OCI-LY1 (cell line): ENCODE data around the gene LTF.

Experiments used
- H2AFZ ChIP-seq: fragments of 200-600 bp; sonication (generic), shearing (Covaris generic); 2 replicates; pipeline ENCODE4 v1.6.0; 2014; ENCODE audit warnings: antibody characterized with exemption, mild to moderate bottlenecking, low read length
- H3F3A ChIP-seq: fragments of 200-600 bp; sonication (generic), shearing (Covaris generic); 2 replicates; pipeline ENCODE4 v1.6.0; 2014; ENCODE audit warnings: mild to moderate bottlenecking, antibody characterized with exemption, low read length, moderate library complexity; ENCODE audit not compliant: insufficient read depth
- H3K27ac ChIP-seq: fragments of 200-600 bp; sonication (generic); 2 replicates; pipeline ENCODE4 v1.5.1; 2014; ENCODE audit warnings: low read length, mixed run types, mild to moderate bottlenecking, low read depth; ENCODE audit not compliant: poor library complexity, severe bottlenecking
- H3K27me3 ChIP-seq: fragments of 200-600 bp; sonication (generic); 2 replicates; pipeline ENCODE4 v1.6.0; 2014; ENCODE audit warnings: antibody characterized with exemption, mild to moderate bottlenecking, low read length, moderate library complexity; ENCODE audit not compliant: insufficient read depth
- H3K36me3 ChIP-seq: fragments of 200-600 bp; sonication (generic); 2 replicates; pipeline ENCODE4 v1.6.1; 2014; ENCODE audit warnings: mild to moderate bottlenecking, antibody characterized with exemption, low read length, moderate library complexity, mixed read lengths; ENCODE audit not compliant: insufficient read depth
- H3K4me1 ChIP-seq: fragments of 200-600 bp; sonication (generic); 2 replicates; pipeline ENCODE4 v1.5.1; 2014; ENCODE audit warnings: mild to moderate bottlenecking, low read length, moderate library complexity; ENCODE audit not compliant: insufficient read depth, severe bottlenecking
- H3K4me2 ChIP-seq: fragments of 200-600 bp; sonication (generic), shearing (Covaris generic); 2 replicates; pipeline ENCODE4 v1.6.1; 2014; ENCODE audit warnings: low read length
- H3K4me3 ChIP-seq: fragments of 200-600 bp; sonication (generic); 2 replicates; pipeline ENCODE4 v1.5.1; 2014; ENCODE audit warnings: low read length, low read depth, mild to moderate bottlenecking, mixed read lengths; ENCODE audit not compliant: poor library complexity, severe bottlenecking
- H3K79me2 ChIP-seq: fragments of 200-600 bp; shearing (Covaris generic); 2 replicates; pipeline ENCODE4 v1.6.1; 2016; ENCODE audit warnings: mixed run types, low read length, mixed read lengths; ENCODE audit not compliant: insufficient read depth
- H3K9ac ChIP-seq: fragments of 200-600 bp; sonication (generic), shearing (Covaris generic); 2 replicates; pipeline ENCODE4 v1.6.1; 2014; ENCODE audit warnings: mild to moderate bottlenecking, low read length, mixed read lengths
- H3K9me2 ChIP-seq: fragments of 200-600 bp; sonication (generic), shearing (Covaris generic); 2 replicates; pipeline ENCODE4 v1.6.1; 2014; ENCODE audit warnings: low read depth, mild to moderate bottlenecking, low read length, mixed read lengths
- H3K9me3 ChIP-seq: fragments of 200-600 bp; shearing (Covaris generic); 2 replicates; pipeline ENCODE4 v1.6.1; 2014; ENCODE audit warnings: low read length, mixed read lengths
- H4K20me1 ChIP-seq: fragments of 200-600 bp; sonication (generic), shearing (Covaris generic); 2 replicates; pipeline ENCODE4 v1.6.0; 2016; ENCODE audit warnings: mild to moderate bottlenecking, low read length; ENCODE audit not compliant: insufficient read depth
- CTCF ChIP-seq: fragments of 200-600 bp; sonication (generic), shearing (Covaris generic); IDR thresholded peaks from 2 replicates; pipeline ENCODE4 v1.5.1; 2017; ENCODE audit warnings: mild to moderate bottlenecking, antibody characterized with exemption, low read length, moderate library complexity, mixed read lengths
- EZH2 ChIP-seq: fragments of 200-600 bp; sonication (generic), shearing (Covaris generic); IDR thresholded peaks from 2 replicates; pipeline ENCODE4 v1.8.0; 2017; ENCODE audit warnings: borderline replicate concordance, mixed run types, mild to moderate bottlenecking, antibody characterized with exemption, low read length, moderate library complexity, mixed read lengths

The LTF gene

GRCh38 chr3:46397111-46397510, 67.6 kb downstream of the LTF start:
- Histone ChIP-seq H3K27ac (no peak overlapping the region), H3K79me2 (no peaks in the 10 kb centered on the region), H3K27me3 (0 out of 2 replicates have a peak, but pooled peaks cover 4% of the 10 kb centered on the region), H3K4me1 (no peaks in the 10 kb centered on the region), H3K9me3 (no peaks in the 10 kb centered on the region), H3K36me3 (no peaks in the 10 kb centered on the region), H2AFZ (no peak overlapping the region), H3K4me2 (no peak overlapping the region), H4K20me1 (no peaks in the 10 kb centered on the region), H3K9me2 (no peaks in the 10 kb centered on the region), H3F3A (no peaks in the 10 kb centered on the region), H3K9ac (no peak overlapping the region), H3K4me3 (no peak overlapping the region)
- no peak for TF ChIP-seq CTCF

GRCh38 chr3:46395766-46396530, 68.8 kb downstream of the LTF start:
- H2AFZ ChIP-seq, result no peak overlapping the region
- no peak overlapping the region for H3K4me2 ChIP-seq
- 0 out of 2 replicates have a peak, but pooled peaks cover 4% of the 10 kb centered on the region for H3K27me3 ChIP-seq
- no peaks in the 10 kb centered on the region for H3K36me3 ChIP-seq
- H3K27ac ChIP-seq, result no peak overlapping the region
- H4K20me1 ChIP-seq, result no peaks in the 10 kb centered on the region
- H3K79me2 ChIP-seq, result no peaks in the 10 kb centered on the region
- TF ChIP-seq EZH2 (no peak), CTCF (no peak)
- H3F3A ChIP-seq, result no peaks in the 10 kb centered on the region
- H3K9ac ChIP-seq, result no peak overlapping the region
- H3K9me3 ChIP-seq, result no peaks in the 10 kb centered on the region
- H3K9me2 ChIP-seq, result no peaks in the 10 kb centered on the region
- H3K4me1 ChIP-seq, result no peaks in the 10 kb centered on the region
- H3K4me3 ChIP-seq, result no peak overlapping the region

- TF ChIP-seq CTCF (no peak), EZH2 (no peak)
- Histone ChIP-seq H3K27me3 (0 out of 2 replicates have a peak, but pooled peaks cover 4% of the 10 kb centered on the region), H3K9ac (no peak overlapping the region), H3K9me3 (no peaks in the 10 kb centered on the region), H3K4me3 (no peak overlapping the region), H3K4me1 (no peaks in the 10 kb centered on the region), H3F3A (no peaks in the 10 kb centered on the region), H3K4me2 (no peak overlapping the region), H3K27ac (no peak overlapping the region), H3K36me3 (no peaks in the 10 kb centered on the region), H4K20me1 (no peaks in the 10 kb centered on the region), H2AFZ (no peak overlapping the region), H3K9me2 (no peaks in the 10 kb centered on the region), H3K79me2 (no peaks in the 10 kb centered on the region)
Observed at GRCh38 chr3:46395210-46395661, 69.5 kb downstream of the LTF start.
